GM18909 (cell line): ENCODE data around the gene KIF12.

ENCODE experiments used
- ATAC-seq: cut with Tn5 transposase; IDR thresholded peaks from one replicate; pipeline ENCODE4 v1.9.1; 2021; ENCODE audit warnings: mild to moderate bottlenecking; ENCODE audit not compliant: unreplicated experiment, poor library complexity

Gene KIF12

DNA sequence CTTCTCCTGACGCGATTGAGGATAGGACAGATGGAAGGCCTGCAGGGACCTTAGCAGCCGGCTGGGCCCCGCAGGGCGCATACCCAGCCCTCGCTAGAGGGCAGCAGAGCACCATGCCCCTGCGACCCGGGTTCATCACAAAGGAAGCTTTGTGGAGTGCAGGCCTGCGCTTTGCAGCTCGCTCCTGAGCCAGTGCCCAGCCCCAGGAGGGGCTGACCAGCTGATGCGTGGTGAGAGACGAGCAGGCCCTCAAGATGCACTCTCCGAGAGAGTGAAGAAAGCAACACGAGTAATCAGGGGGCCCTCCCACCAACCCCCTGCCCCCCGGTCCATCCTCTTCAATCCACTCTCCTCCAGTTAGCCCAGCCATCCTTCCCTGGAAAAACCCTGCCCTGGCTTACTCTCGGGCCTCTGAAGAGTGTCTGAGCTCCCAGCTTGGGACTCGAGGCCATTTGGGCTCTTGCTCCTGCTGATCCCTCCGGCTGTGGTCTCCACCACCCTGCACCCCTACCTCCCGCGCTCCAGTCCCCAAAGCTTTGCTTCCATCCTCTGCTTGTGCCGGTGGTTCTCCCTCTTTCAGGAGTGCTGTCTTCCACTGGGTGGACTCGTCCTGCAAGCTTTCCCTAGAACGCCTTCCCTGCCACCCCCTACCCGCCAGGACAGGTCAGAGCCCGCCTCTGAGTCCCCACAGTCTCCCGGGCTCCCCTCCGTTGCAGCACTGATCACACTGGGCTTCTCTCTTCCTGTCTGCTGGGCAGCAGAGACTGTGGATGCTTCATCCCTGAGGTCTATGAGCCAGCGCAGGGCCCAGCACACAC, 9.1 kb upstream of the KIF12 start:
- ATAC-seq = no peak

DNA sequence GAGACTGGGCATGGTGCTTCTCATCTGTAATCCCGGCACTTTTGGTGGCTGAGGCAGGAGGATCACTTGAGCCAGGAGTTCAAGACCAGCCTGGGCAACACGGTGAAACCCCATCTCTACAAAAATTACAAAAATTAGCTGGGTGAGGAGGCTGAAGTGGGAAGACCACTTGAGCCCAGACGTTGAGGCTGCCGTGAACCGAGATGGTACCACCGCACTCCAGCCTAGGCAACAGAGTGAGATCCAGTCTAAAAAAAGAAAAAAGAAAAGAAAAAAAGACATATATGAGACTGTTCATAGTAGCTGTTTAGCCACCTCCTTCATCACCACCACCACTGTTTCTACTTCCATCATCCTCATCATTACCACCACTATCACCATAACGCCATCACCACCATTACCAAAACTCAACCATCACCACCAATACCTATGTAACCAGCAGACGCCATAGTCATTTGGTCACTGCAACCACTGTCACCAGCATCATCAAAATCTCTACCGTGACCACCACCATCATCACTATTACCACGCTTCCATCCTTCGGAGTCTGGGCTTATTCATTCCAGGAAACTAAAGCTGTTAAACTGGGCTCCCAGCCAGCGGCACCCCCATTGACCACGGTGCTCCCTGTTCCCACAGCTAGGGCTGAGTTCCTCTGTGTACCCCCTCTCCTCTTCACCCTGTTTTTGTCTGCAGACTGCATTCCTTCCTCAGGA, 8.4 kb upstream of the KIF12 start:
- ATAC-seq = no peak

DNA sequence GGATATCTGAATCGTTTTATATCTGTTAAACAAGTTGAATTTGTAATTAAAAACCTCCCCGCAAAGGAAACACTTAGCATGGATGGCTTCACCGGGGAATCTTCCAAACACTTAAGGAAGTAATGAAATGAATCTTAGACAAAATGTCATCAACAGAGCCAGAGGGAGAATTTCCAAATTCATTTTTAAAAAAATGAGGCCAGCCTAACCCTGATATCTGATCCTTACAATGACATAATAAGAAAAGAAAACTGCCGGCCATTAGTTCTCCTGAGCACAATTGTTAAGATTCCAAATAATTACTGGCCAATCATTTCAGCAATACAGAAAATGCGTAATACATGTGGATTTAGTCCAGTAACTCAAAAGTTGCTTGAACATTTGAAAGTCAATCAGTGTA, 6.1 kb upstream of the KIF12 start:
- ATAC-seq = no peak

DNA sequence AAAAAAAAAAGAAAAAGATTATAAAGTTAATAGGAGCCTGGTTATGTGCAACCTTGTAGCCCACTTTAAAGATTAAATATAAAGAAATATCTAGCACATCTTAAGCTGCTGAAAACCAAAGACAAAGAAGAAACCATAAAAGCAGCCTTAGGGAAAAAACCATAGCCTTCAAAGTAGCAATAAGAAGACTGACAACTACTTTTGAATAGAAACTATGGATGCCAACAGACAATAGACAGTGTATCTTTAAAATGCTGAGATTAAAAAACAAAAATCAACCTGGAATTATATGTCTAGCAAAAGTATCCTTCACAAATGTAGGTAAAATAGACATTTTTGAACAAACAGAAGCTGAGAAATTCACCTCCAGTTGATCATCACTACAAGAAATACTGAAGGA, 3.4 kb upstream of the KIF12 start:
- no peak for ATAC-seq

DNA sequence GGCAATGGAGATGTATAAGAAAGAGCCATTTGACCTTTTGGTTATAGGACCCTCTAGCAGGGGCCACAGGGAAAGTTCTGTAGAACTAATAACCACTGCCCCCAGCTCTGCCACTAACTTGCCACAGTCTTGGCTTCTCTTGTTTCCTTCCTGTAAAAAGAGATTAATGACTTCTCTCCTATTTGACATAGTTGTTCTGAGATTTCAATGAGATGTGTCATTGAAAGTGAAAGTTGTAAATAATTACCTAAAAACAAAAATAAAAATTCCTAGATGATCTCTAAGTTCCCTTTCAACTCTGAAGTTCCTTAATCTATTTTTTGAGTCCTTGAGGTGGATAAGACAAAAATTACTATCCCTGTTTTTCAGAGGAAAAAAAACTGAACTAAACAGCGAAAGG, 1.4 kb upstream of the KIF12 start:
- no peak for ATAC-seq

DNA sequence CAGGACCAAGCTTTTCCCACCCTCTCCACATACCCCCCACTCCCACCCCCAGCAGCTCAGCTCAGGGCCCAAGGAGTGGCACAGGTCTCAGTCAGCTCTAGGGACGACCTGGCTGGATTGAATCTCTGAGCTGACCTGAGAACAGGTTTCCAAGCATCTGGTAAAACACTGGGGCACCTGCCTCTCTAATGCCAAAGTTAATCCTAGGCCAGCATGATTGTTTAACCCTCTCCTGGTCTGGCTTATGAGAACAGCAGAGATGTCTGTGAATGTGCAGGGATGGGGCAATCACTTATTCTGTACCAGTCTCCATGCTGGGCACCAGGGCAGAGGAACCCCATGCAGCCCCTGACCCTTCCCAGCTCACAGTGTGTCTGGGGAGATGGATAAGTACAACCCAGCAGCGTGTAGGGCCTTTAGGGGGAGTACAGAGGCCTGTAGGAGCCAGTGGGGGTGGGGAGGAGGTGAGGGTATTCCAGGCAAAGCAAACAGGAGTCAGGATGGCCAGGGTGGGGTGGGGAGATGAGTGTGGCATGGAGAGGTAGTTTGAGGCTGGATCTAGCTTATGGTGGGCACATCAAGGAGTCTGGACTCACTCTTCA, 678 bp upstream of the KIF12 start:
- no peak for ATAC-seq

DNA sequence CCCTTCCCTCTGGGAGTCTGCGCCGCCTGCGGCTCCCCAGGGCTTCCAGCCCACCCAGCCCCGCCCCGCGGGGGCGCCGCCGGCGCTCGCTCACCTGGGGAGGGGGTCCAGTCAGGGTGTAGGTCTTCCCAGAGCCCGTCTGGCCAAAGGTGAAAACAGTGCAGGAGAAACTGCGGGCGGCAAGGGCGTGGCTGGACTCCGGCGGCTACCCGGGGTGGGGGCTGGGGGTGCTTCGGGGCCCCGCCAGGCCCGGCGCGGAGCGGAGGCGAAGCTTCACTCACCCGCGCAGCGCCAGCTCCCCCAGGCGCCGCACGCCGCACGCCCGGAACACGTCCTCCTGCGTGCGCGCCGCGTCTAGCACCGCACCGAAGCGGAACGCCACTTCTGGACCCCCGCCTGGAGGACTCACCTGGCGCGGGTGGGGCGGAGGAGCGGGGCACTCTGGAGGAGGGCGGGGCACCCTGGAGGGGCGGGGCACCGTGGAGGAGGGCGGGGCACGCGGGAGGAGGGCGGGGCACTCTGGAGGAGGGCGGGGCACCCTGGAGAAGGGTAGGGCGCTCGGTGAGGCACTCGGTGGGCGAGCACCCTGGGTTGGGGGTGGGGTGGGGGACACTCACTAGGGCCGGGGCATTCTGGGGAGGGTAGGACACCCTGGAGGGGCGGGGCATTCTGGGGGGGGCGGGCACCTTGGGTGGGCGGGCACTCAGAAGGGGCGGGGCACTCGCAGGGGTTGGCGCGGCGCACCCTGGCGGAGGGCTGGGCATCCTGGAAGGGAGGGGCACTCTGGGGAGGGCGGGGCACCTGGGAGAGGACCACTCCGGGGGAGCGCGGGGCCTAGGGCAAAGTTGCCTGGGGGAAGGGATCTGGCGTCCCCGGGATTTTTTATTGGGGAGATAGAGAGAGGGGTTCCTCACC, 814 bp downstream of the KIF12 start:
- no peak for ATAC-seq

DNA sequence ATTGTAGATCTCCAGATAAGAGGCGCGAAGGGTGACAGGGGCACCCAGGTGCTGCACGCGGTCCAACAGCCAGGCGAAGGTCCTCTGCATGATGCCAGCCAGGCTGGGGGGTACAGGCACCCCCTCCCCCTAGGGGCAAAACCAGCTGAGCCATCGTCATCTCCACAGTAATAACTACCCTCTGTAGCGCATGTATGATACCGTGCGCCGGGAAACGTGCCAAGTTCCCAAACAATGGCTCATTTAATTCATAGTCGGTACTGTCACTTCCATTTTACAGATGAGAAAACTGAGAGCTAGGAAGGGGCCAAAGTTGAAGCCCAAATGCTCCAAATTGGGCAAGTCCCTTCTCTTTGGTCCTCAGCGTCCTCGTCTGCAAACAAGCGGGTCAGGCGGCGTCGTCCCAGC, 1.5 kb downstream of the KIF12 start:
- no peak for ATAC-seq

DNA sequence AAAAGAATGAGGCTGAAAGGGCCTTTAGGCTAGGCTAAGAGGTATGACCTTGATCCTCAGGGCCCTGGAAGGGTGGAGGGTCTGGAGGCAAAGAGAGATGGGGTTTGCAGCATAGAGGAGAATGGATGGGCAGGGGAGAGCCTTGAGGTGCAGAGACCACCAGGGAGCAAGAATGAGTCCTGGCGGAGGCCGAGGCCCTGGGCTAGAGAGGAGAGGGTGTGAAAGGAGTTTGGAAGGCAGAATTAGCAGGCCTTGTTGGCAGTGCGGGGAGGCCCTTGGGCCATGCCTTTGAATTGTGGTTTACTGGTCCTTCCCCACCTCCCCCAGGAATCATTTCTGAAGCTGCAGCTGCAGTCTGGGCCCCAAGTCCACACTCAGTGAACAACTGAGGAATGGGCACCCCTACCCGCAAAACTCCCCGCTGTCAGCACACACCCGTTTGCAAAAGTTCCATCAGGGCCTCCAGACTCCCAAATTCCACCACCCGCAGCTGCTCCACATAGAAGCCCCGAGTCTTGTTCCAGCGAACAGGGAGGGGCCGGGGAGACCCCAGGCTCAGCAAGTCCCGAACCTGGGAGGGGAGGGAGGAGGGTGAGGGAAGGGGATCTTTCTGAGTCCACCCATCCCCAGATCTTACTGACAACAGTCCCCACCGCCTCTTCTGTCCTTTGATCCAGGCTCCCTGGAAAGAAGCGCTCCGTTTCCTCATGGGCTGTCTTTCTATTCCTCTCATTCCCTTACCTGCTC, 2.1 kb downstream of the KIF12 start:
- no peak for ATAC-seq

DNA sequence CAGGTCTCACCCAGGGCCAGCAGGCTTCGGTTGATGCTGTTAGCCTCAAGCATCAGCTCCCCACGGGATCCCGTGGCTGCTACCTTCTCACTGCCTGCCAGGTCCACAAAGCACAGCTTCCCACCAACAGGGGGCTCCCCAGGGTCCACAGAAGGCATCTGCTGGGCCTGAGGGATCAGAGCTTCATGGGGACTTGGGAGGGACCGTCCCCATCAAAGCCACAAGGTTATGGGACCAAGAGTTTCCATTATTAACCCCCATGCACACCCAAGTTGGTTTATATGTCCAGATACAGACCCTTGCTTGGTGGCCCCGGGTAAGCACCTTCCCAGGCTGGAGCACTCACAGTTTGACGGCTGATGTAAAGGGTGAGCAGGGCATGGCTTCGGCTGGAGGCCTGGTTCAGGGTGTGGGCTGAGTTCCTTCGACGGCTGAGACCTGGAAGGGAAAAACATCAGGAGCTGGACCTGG, 3.0 kb downstream of the KIF12 start:
- ATAC-seq = no peak

DNA sequence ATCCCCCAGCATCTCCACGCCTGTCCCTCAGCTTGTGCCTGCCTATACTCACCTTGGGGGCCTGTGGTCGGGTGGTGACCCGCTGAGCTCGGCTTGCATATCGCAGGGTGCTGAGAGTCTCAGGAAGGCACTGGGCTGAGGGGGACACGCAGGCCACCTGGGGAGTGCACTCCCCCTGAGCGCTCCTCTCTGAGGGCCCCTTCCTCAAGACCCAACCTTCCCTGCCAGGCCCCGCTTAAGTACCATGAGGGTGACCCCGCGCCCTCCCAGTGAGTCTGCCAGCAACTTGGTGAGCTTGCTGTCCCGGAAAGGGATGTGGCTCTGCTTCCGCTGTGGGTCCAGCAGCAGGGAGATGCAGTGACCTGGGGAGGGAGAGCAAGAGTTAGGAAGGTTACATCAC, 4.1 kb downstream of the KIF12 start:
- no peak for ATAC-seq

DNA sequence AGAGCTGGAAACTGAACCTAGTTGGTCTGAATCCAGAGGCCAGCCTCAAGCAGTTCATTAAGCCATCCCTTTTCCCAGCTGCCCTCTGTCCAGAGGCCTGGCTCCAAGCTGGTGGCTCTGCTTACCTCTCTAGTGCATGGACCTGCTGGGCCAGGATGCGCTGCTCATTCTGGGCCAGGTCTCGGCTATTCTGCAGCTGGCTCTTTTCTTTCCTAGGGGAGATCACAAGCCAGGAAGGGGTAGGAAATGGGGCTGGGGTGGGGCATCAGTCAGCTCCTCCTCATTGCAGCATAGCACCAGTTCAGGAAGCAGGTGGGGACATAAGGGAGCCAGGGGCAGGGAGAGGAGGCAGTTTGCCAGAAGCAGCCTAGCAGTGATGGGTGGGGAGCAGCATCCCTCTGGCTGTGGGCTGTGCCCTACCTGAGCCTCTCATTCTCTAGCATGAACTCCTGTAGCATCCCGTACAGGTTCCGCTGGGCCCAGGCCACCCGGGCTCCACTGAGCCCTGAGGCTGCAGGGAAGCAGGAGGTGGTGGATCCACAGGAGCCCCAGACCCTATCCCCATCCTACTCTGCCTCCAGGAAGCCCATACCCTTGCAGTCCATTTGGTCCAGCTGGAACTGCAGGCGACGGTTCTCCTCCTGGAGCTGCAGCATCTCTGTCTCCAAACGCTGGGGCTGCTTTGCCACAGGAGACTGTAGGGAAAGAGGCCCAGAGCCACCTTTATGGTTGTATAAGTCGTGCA, 5.2 kb downstream of the KIF12 start:
- no peak for ATAC-seq

DNA sequence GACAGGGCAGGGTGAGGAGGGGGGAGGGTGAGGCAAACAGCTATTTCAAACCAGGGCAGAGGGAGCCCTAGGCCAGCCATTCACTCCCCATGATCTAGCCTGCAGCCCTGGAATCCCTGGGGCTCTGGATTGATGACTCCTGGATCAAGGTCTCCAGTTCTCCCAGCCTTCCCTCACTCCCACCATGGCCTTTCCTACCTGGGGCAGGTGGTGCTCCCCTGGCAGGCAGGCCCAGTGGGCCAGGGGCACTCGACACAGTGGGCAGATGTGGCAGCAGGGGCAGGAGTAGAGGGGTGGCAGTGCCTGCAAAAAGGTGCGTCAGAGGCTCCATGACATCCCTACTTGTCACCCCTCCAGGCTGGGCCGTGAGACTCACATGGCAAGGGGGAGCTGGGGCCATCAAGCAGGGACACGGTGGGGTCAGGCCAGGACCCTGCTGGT, 6.0 kb downstream of the KIF12 start:
- ATAC-seq = no peak

DNA sequence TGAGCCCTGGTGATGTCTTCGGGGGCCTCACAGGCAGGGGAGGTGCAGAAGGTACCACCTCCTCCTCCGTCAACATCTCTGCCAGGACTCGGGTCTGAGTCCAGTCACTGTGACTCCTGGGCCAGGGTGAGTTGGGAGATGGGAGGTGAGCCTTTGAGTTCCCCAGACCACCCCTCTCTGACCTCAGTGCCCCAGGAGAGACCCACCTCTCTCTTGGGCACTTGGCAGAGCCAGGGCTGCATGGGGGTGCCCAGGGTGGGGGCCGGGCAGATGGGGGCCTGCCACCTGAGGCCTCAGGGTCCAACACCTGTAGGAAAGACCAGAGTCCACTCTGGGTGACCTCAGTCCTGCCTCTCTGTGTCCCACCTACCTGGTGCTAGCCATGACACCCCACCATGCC, 6.8 kb downstream of the KIF12 start:
- no peak for ATAC-seq

DNA sequence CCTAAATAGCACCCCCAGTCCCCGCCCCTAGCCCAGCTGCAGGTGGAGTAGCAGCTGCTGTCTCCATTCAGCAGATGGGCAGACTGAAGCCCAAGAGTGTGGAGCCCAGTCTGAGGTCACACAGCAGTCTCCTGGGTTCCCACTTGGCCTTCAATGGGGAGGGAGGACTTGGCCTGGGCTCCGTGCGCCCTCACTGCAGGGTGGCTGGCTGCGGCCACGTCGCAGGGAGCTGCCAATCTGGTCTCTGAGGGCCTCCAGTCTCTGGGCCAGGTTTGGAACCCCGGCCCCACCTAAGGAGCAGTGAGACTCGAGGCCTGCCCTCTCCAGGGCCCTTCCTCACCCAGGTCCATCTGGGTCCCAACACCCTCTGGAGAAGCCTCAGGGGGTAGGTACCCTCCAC, 7.4 kb downstream of the KIF12 start:
- no peak for ATAC-seq

DNA sequence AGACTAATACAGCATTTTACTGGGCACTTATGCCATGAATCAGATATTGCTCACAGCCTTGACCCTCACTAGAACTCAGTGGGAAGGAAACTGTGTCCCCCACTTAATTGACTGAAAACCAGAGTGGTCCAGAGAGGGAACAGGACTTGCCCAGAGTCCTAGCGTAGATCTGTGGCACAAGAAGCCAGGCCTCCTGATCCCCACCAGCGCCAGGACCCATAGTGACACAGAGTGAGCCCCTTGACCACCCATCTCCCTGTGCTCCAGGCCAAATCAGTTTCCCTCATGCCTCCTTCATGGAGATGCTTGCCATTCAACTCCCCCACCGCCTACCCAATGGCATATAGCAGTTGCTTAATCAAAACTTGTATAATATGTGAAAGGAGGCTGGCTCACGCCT, 8.3 kb downstream of the KIF12 start:
- no peak for ATAC-seq

DNA sequence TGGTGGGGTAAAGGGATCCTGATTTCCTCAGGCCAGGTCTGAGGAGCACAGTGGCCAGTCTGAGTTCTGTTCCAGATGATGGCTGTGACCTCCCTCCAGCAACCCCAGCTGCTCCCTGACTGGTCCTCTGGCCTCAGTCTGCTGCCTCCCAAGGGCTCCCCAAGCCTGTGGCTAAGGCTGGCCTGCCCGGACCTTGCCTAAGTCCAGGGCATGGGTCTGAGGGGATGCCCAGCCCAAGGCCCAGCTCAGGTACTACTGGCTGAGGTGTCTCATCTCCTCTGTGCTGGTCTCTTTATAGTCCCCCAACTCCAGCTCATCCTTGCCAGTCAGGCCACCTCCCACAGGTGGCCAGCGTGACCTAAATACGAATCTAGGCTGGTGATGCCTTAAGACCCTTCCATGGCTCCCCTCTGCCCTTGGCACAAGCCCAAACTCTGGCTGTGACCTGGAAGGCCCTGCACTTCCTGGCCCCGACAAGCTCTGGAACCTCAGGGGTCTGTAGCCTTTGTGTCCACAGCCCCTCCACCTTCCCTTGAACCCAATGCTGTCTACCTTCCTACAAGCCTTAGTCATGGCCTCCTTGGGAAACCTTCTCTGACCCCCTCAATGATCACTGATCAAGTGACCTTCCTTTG, 9.8 kb downstream of the KIF12 start:
- ATAC-seq = no peak

DNA sequence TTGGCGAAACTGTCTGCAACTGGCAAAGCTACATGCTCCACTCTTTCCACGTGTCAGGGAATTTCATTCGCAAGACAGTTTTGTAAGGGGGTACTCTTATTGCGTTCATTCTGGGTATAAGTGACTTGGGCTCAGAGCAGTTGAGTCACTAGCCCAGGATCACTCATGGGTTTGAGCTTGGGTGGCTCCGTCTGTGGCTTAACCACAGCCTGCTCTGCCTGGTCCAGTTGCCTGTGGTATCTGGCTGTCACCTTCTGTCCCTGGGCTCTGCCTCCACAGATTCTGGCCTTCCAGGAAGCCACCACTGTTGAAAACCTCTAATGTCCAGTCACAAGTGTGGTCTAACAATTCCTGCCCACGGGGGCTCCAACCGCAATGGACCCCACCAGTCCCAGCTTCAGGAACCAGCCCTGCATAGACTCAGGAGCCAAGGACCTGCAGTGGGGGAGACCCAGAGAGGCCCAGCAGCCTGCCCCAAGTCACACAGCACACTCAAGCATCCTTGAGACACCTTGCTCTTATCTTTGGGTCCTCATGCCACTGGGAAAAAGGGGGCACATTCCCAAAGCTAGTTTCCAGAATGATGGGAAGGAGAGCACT, 10.4 kb downstream of the KIF12 start:
- no peak for ATAC-seq
